NCI-H2029 (cell line): ENCODE results near the gene KPNB1.
"Not testable (repeated sequence)": the region's sequence is repeated elsewhere in the genome, so short reads cannot be mapped to it uniquely, and the experiment has no call there.

Source experiments
- DNase-seq: peaks from one replicate; lab custom pipeline; 2025; lab: John Stamatoyannopoulos, UW

The KPNB1 gene

GRCh38 chr17:47676510-47677165 is 26.9 kb downstream of the KPNB1 start:
- no peak for DNase-seq

- DNase-seq, result no peak
Measured at GRCh38 chr17:47678196-47678595, 28.5 kb downstream of the KPNB1 start.

DNA sequence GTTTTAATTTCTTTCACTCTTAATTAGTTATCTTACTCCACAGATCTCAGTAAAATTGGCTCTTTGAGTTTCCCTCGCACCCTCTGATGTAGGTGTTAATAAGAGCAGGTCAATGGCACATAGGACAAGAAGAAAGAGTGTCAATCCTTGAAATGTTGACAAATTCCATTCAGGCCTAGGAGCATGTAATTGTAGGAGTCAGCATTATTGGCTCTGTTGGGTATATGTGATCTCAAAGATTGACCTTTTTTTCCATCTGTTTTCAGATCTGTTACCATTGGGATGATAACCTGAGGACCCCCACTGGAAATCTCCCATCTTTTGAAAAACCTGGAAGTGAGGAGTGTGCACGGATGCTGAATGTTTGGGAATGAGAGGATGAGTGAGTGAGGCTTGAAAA is 32.4 kb downstream of the KPNB1 start:
- DNase-seq, result no peak

DNA sequence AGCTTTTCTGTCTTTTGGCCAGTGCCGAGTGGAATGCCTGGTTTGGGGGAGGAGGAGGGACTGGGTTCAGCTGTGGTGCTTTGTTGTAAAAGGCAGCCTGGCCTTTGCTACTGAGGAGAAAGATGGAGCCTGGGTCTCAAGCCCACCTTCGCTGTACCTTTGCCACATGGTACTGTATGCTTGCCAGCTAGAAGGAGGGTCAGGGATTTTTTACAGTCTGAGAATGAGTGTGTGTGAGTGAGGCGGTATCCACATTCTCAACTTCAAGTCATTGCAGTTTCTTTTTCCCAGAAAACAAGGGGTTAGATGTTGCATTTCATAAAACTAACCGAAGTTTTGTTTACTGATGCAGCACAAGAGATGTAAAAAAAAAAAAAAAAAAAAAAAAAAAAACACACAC is 33.0 kb downstream of the KPNB1 start:
- DNase-seq, result not testable (repeated sequence)

GRCh38 chr17:47684025-47684424 is 34.3 kb downstream of the KPNB1 start:
- no peak for DNase-seq

GRCh38 chr17:47684535-47685193 is 34.9 kb downstream of the KPNB1 start:
- DNase-seq, result no peak

- DNase-seq, result no peak
Measured at GRCh38 chr17:47685556-47686275, 36.0 kb downstream of the KPNB1 start.

GRCh38 chr17:47686276-47686635 is 36.5 kb downstream of the KPNB1 start:
- no peak for DNase-seq

GRCh38 chr17:47686664-47687327 is 37.1 kb downstream of the KPNB1 start:
- DNase-seq, result no peak

DNA sequence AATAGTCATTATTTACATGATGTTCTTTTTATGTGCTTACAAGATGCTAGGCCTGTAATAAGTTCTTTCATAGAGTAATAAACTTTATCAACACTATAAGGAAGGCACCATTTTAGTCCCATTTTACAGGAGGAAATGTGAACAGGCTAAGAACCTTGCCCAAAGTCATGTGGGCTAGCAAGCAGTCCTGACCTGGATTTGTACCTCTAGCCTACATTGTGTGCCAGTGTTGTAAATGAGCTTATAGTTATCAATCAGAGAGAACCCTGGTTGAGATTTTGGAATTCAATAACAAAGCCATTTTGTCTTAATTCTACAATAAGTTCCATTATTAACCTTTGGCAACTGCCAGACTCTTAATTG is 37.6 kb downstream of the KPNB1 start:
- no peak for DNase-seq

DNA sequence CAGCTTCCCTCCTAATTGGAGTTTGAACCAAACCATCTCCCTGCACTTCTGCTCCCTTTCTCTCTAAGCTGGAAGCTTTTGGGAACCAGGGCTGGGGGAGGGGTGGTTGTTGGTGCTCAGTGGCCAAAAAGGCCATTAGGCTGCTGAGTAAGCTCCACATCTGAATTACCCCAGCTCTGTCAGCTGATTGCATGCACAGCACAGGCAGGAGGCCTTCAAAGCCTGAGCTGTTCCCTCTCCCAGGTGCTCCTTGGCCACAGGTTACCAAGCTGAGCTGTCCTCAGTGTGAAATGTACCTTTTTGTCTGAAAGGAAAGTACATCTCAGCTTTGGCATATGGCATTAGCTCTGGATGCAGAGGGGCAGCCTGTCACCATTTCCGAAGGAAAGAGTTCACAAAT is 38.0 kb downstream of the KPNB1 start:
- no peak for DNase-seq

DNA sequence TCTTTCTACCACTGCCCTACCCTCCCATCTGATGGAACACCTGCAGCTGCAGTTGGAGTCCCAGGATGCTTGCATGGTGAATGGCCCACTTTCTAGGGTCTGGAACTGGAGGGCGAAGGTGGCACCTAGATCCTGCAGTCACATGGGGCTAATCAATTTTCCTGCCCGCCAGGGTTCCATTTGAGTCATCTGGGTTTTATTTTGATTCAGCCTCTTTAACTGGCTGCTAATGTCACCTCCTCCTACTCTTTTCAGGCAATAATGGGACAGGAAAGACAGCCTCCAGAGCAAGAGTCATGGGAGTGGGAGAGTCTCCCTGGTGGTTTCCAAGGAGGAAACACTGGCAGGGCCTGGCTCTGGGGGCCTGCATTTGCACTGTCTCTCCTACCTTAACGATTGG is 40.4 kb downstream of the KPNB1 start:
- DNase-seq, result no peak

- no peak for DNase-seq
Measured at GRCh38 chr17:47692137-47692894, 42.6 kb downstream of the KPNB1 start.

GRCh38 chr17:47692895-47693730 is 43.4 kb downstream of the KPNB1 start:
- DNase-seq, result no peak

- no peak for DNase-seq
Measured at GRCh38 chr17:47693731-47694580, 44.2 kb downstream of the KPNB1 start, which contains the start of gene TBKBP1. TBKBP1 (plus strand) TSS chr17:47694161; CDS start chr17:47696113, 1,952 bp downstream.

DNA sequence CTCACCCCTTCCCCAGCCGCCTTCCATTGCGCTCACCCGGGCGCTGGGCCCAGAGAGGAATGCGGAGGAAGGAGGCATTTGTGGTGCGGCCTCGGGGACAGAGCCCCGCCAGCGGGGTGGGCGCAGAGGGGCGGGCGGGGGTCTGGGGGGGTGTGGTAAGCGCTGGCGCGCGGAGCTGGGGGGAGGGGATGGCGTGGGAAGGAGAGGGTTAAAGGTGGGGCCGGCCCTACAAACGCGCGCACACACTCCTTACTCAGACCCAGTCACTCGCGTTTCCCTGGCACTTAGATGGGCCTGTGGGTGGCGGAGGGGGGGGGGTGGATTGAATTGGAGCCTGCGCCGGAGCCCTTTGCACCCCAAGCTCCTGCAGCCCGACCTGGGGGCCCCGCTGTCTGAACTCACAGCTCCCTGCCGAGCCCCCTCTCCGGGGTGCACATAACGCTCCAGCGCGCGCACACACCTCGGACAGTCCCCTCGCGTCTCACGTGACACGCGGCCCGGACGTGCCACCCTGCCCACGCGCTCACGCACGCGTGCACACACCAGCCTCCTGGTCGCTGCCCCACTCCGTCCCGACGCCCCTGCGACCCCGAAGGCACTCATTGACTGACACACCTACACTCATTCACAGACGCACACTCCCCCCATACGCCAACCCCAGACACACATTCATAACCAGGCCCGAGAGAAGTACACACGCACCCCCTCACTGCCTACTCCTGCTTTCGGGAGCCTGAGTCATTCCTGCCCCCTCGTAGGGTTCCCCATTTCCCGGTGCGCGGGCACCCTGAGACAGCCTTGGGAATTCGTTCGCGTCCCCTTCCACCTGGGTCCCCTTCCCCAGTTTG is 45.1 kb downstream of the KPNB1 start:
- DNase-seq, result no peak

- no peak for DNase-seq
Measured at GRCh38 chr17:47695429-47696376, 46.0 kb downstream of the KPNB1 start.
